ENCODE data around the gene MYO15B.

Gene MYO15B

DNA sequence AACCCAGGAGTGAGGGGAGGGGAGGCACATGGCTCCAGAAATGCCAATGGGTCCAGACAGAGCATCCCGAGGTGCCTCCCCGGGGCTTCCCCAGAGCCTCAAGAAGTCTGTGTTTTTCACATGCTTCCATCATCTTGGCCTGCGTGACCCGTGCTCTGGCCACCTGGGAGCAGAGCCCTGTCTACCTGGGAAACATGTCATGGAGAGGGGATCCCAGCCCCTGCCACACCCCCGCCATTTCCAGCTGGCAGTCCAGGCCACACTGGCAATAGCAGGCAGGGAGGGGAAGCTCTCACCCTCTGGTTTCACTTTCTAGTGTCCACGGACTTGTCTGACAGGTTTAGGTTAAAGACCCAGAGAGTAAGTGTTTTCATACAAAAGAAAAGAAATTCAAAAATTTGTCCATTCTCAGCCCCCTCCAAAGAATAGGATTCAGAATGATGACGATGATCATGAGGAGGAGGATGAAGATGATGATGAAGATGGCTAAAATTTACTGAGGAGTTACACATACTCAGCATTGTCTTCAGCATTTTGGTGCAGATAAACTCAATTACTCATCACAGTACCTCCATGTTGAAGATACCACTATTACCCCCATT lies 54.7 kb downstream of the MYO15B start:
- H3K27ac ChIP-seq (ENCODE audit: low read length) = no peak overlapping the region
- no peaks in the 10 kb centered on the region for H3K79me2 ChIP-seq (ENCODE audit: insufficient read depth, low read length)
- no peak overlapping the region for H3K4me2 ChIP-seq (ENCODE audit: insufficient read depth, low read length)
- no peak for ATAC-seq (ENCODE audit: insufficient read depth, low read depth)
- H3K4me1 ChIP-seq (ENCODE audit: insufficient read depth, low read length) = no peaks in the 10 kb centered on the region
- H3K4me3 ChIP-seq (ENCODE audit: low read depth in 1 of 2, low read length in 2 of 2) = no peak overlapping the region
- TF ChIP-seq EZH2 (IDR thresholded peaks at IDR 0.05; ENCODE audit: borderline replicate concordance, low read depth, low read length, severe bottlenecking) = no peak
- TF ChIP-seq, protein P1, sequence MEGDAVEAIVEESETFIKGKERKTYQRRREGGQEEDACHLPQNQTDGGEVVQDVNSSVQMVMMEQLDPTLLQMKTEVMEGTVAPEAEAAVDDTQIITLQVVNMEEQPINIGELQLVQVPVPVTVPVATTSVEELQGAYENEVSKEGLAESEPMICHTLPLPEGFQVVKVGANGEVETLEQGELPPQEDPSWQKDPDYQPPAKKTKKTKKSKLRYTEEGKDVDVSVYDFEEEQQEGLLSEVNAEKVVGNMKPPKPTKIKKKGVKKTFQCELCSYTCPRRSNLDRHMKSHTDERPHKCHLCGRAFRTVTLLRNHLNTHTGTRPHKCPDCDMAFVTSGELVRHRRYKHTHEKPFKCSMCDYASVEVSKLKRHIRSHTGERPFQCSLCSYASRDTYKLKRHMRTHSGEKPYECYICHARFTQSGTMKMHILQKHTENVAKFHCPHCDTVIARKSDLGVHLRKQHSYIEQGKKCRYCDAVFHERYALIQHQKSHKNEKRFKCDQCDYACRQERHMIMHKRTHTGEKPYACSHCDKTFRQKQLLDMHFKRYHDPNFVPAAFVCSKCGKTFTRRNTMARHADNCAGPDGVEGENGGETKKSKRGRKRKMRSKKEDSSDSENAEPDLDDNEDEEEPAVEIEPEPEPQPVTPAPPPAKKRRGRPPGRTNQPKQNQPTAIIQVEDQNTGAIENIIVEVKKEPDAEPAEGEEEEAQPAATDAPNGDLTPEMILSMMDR (IDR thresholded peaks at IDR 0.05; ENCODE audit: borderline replicate concordance, extremely low read depth, low read length, poor library complexity, severe bottlenecking) = no peak
- no peaks in the 10 kb centered on the region for H3K9me3 ChIP-seq (ENCODE audit: insufficient read depth, low read length, severe bottlenecking)
- peaks cover 5% of the 10 kb centered on the region; the same call in 1 of the 2 replicates for H3K36me3 ChIP-seq (ENCODE audit: insufficient read depth, low read length)
- no peak overlapping the region for H2AFZ ChIP-seq (ENCODE audit: low read depth, low read length)
- no peak for DNase-seq
- no peaks in the 10 kb centered on the region for H3K27me3 ChIP-seq (ENCODE audit: insufficient read depth, low read length, poor library complexity)
- H4K20me1 ChIP-seq (ENCODE audit: insufficient read depth, low read length) = no peaks in the 10 kb centered on the region; the same call in 1 of the 2 replicates
- H3K9ac ChIP-seq (ENCODE audit: low read depth, low read length) = no peak overlapping the region

DNA sequence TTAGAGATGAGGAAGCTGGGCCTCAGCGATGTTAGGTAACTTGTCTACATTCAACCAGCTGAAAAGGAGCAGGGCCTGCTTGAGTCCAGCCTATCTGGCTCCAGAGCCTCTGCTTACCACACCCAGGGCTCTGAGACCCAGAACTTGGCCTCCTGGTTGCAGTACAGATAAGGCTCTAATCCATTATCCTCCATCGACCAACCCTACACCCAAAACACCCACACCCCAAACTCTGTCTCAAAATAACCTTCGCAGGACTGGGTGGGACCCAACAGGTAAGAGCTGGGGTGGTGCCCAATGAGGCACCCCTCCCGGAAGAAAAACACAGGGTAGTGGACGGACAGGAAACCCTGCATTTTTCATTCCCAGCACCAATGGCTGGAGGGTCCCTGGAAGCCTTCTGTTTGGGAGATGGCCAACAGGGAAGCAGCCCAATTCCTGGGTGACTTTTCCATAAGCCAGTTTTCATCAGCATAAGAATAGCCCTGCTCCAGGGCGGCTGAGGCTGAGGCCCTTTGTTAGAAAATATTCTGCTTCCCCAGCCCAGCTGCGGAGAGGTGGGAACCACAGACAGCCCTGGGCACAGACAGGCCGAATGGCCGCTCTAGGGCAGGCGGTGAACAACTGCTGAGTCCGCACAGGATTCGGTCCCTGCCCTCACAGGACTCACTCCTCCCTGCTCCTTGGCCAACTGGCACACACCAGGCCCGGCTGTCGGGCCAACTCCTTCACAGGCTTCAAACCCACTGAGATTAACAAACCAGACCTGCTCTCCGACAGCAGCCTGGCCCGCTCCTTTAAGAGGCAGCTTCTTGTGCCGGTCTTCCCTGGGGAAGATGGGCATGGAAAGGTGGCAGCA lies 55.4 kb downstream of the MYO15B start:
- Histone ChIP-seq H3K27me3 (ENCODE audit: insufficient read depth, low read length, poor library complexity) (no peaks in the 10 kb centered on the region), H3K27ac (ENCODE audit: low read length) (no peak overlapping the region), H3K9me3 (ENCODE audit: insufficient read depth, low read length, severe bottlenecking) (no peaks in the 10 kb centered on the region), H3K4me3 (ENCODE audit: low read depth in 1 of 2, low read length in 2 of 2) (no peak overlapping the region), H3K79me2 (ENCODE audit: insufficient read depth, low read length) (no peaks in the 10 kb centered on the region), H3K36me3 (ENCODE audit: insufficient read depth, low read length) (peaks cover 5% of the 10 kb centered on the region; the same call in 1 of the 2 replicates), H3K4me1 (ENCODE audit: insufficient read depth, low read length) (no peaks in the 10 kb centered on the region), H4K20me1 (ENCODE audit: insufficient read depth, low read length) (no peaks in the 10 kb centered on the region; the same call in 1 of the 2 replicates), H3K4me2 (ENCODE audit: insufficient read depth, low read length) (no peak overlapping the region), H3K9ac (ENCODE audit: low read depth, low read length) (no peak overlapping the region), H2AFZ (ENCODE audit: low read depth, low read length) (no peak overlapping the region)
- TF ChIP-seq, protein P1 (IDR thresholded peaks at IDR 0.05; ENCODE audit: borderline replicate concordance, extremely low read depth, low read length, poor library complexity, severe bottlenecking) = no peak
- no peak for TF ChIP-seq EZH2 (IDR thresholded peaks at IDR 0.05; ENCODE audit: borderline replicate concordance, low read depth, low read length, severe bottlenecking)
- ATAC-seq (ENCODE audit: insufficient read depth, low read depth) (no peak), DNase-seq (no peak)

DNA sequence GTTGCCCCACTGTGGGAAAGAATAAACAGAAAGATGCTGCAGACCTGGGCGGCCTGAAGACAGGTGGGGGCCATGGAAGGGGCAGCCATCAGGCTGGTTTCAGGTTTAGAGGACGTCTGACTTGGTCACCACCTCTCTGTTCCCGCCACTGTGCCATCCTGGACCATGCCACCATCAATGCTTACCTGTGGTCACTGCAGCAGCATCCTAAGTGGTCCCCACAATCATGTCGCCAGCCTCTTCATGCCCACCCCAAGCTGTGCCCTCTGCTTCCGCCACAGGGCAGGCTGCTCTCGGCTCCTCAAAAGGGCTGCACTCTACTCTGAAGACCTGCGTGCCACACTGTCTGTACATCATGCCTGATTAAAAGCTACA lies 56.0 kb downstream of the MYO15B start:
- H3K4me3 ChIP-seq (ENCODE audit: low read depth in 1 of 2, low read length in 2 of 2) = no peak overlapping the region
- H4K20me1 ChIP-seq (ENCODE audit: insufficient read depth, low read length) = no peaks in the 10 kb centered on the region; the same call in 1 of the 2 replicates
- H3K4me2 ChIP-seq (ENCODE audit: insufficient read depth, low read length) = no peak overlapping the region
- H3K9ac ChIP-seq (ENCODE audit: low read depth, low read length) = no peak overlapping the region
- DNase-seq = no peak
- no peaks in the 10 kb centered on the region for H3K79me2 ChIP-seq (ENCODE audit: insufficient read depth, low read length)
- no peaks in the 10 kb centered on the region for H3K4me1 ChIP-seq (ENCODE audit: insufficient read depth, low read length)
- no peak overlapping the region for H2AFZ ChIP-seq (ENCODE audit: low read depth, low read length)
- no peak for ATAC-seq (ENCODE audit: insufficient read depth, low read depth)
- H3K27ac ChIP-seq (ENCODE audit: low read length) = no peak overlapping the region
- H3K36me3 ChIP-seq (ENCODE audit: insufficient read depth, low read length) = peaks cover 5% of the 10 kb centered on the region; the same call in 1 of the 2 replicates
- TF ChIP-seq, protein P1 (IDR thresholded peaks at IDR 0.05; ENCODE audit: borderline replicate concordance, extremely low read depth, low read length, poor library complexity, severe bottlenecking) = no peak
- TF ChIP-seq EZH2 (IDR thresholded peaks at IDR 0.05; ENCODE audit: borderline replicate concordance, low read depth, low read length, severe bottlenecking) = no peak
- H3K9me3 ChIP-seq (ENCODE audit: insufficient read depth, low read length, severe bottlenecking) = no peaks in the 10 kb centered on the region
- H3K27me3 ChIP-seq (ENCODE audit: insufficient read depth, low read length, poor library complexity) = no peaks in the 10 kb centered on the region
